Choroid plexus epithelial cell (primary cell): ENCODE results near the gene SYNGR1.

Experiments used
- DNase-seq: peaks from one replicate; pipeline ENCODE4 v3.0.0-alpha.2; 2010; ENCODE audit warnings: low read depth
- H3K4me3 ChIP-seq: 2 replicates; pipeline ENCODE4 v1.5.1; 2011; ENCODE audit warnings: low read depth, mild to moderate bottlenecking, control low read depth, low read length, moderate library complexity
- CTCF ChIP-seq: conservative IDR thresholded peaks from 2 replicates; pipeline ENCODE4 v1.5.1; 2011; ENCODE audit warnings: low read depth, mild to moderate bottlenecking, control low read depth, inconsistent platforms, low read length, moderate library complexity

The SYNGR1 gene

DNA sequence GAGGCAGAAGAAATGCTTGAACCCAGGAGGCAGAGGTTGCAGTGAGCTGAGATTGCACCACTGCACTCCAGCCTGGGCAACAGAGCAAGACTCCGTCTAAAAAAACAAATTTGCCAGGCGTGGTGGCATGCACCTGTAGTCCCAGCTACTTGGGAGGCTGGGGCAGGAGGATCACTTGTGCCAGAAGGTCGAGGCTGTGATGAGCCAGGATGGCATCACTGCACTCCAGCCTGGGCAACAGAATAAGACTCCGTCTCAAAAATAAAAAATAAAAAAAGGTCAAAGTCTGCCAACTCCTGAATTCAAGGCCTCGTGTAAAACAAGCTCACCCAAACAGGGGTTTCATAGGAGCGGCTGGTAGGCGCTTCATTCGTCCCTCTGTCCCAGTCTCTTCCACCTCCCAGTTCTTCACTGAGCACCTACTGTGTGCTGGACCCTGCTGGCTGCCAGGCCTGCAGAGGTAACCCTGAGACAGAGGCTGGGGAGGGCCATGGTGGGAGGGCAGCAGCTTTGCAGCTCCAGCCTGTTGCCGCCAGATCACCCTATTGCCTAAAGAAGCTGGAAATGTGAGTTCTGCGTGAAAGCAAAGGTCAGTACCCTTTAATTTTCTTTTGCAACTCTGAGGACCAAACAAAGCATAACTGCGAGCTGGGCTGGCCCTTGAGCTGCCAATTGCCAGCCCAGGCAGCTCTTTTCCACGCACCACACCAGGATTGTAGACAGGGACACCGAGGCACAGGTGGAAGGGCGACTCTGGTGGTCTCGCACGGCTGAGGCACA, 45.7 kb upstream of the SYNGR1 start:
- no peak overlapping the region for H3K4me3 ChIP-seq
- no peak for DNase-seq
- no peak for TF ChIP-seq CTCF

GRCh38 chr22:39306456-39307361, 43.1 kb upstream of the SYNGR1 start:
- H3K4me3 ChIP-seq: no peak overlapping the region
- TF ChIP-seq CTCF: peak; percentile 55
- no peak for DNase-seq

- peak; percentile 99 for DNase-seq
- peak; percentile 56 for TF ChIP-seq CTCF
- H3K4me3 ChIP-seq: peak overlapping the region; percentile 48
Observed at GRCh38 chr22:39308614-39309363, 41.0 kb upstream of the SYNGR1 start.

DNA sequence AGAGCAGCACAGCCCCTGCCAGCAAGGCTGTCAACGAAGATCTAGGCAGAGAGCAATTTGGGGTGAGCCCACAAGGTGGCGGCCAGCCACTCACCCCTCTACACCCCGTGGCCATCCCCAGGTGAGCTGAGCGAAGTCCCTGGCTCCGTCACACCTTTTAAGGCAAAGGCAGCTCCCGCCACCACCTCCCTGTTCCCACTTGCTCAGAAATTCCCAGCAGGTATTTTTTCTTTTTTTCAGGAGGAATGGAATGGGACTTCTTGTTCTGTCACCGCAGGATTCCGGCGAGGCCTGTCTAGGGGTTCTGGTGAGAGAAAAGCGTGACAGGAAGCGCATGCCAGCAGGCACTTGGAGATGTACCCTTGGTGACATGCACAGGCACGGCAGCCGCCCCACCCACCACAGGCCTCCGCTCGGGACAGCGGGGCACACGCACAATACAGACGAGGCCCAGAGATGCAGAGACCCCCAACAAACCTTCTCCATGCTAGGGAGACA, 40.4 kb upstream of the SYNGR1 start:
- no peak for DNase-seq
- peak; percentile 46 for TF ChIP-seq CTCF
- peak overlapping the region; percentile 5 for H3K4me3 ChIP-seq

DNA sequence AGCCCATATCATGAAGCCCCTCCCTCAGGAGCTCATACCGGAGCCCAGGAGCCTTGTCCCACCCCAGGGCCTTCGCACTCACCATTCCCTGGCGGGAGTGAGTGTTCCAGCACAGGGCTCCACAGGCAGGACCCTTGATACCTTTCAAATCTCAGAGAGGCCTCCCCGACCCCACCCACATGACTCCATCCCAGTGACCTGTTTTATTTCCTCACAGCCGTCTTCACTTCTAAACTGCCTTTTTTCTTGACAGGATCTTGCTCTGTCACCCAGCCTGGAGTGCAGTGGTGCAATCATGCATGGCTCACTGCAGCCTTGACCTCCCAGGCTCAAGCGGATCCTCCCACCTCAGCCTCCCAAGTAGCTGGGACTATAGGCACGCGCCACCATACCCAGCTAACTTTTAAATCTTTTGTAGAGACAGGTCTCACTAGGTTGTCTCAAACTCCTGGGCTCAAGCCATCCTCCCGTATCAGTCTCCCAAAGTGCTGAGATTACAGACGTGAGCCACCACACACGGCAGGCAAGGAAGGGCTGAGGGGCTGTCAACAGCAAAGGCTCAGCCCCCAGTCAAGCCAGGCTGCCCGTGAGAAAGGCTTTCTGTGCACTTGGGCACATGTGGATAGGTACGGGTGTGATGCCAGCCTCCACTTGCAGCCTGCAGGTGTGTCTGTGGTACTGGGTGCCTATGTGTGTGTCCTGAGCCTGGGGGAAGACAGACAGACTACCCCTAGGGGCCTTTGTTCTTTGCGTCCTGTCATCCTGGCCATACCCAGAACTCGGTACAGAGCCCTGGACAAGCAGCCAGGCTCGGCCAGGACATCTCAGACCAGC, 39.7 kb upstream of the SYNGR1 start:
- TF ChIP-seq CTCF: no peak
- peak; percentile 65 for DNase-seq
- H3K4me3 ChIP-seq: no peak overlapping the region
